Smooth muscle cell (in vitro differentiated cells): ENCODE results near the gene CKAP2L. TPM values are rescaled to one million over a fixed set of nuclear protein-coding genes. Genes with fewer than 3 reads are reported as not detected.
A peak's percentile ranks its signal among the peaks of the same experiment; 100 is the strongest.

Experiments used
- DNase-seq: peaks from one replicate; lab custom pipeline; 2025; ENCODE audit not compliant: unreplicated experiment; lab: John Stamatoyannopoulos, UW
- H2AFZ ChIP-seq: fragments of 200-600 bp; sonication (generic); 2 replicates; pipeline ENCODE4 v1.6.0; 2016; ENCODE audit warnings: antibody characterized with exemption, low read depth, mild to moderate bottlenecking
- H3F3A ChIP-seq: fragments of 200-600 bp; sonication (generic); 2 replicates; pipeline ENCODE4 v1.6.0; 2017; ENCODE audit warnings: antibody characterized with exemption, low read depth
- H3K27ac ChIP-seq: fragments of 200-600 bp; sonication (generic); 2 replicates; pipeline ENCODE4 v1.5.1; 2016; ENCODE audit warnings: low read depth, mild to moderate bottlenecking
- H3K27me3 ChIP-seq: fragments of 200-600 bp; sonication (generic); 2 replicates; pipeline ENCODE4 v1.6.1; 2016; ENCODE audit warnings: low read depth, mild to moderate bottlenecking
- H3K36me3 ChIP-seq: fragments of 200-600 bp; sonication (generic); 2 replicates; pipeline ENCODE4 v1.5.1; 2016; ENCODE audit warnings: low read depth
- H3K4me1 ChIP-seq: fragments of 200-600 bp; sonication (generic); 2 replicates; pipeline ENCODE4 v1.5.1; 2016; ENCODE audit warnings: low read depth
- H3K4me2 ChIP-seq: fragments of 200-600 bp; sonication (generic); 2 replicates; pipeline ENCODE4 v1.6.0; 2016; ENCODE audit warnings: mild to moderate bottlenecking
- H3K4me3 ChIP-seq: fragments of 200-600 bp; sonication (generic); 2 replicates; pipeline ENCODE4 v1.5.1; 2016; ENCODE audit warnings: mild to moderate bottlenecking
- H3K79me2 ChIP-seq: fragments of 200-600 bp; sonication (generic); 2 replicates; pipeline ENCODE4 v1.6.0; 2016; ENCODE audit warnings: low read depth, mild to moderate bottlenecking
- H3K9ac ChIP-seq: fragments of 200-600 bp; sonication (generic); 2 replicates; pipeline ENCODE4 v1.6.0; 2016; ENCODE audit warnings: low read depth
- H3K9me3 ChIP-seq: fragments of 200-600 bp; sonication (generic); replicated peaks from 2 replicates; pipeline ENCODE4 v1.5.1; 2016; ENCODE audit warnings: low read depth
- H4K20me1 ChIP-seq: fragments of 200-600 bp; sonication (generic); 2 replicates; pipeline ENCODE4 v1.6.0; 2016; ENCODE audit warnings: low read depth
- WGBS: methylation state at CpG from one replicate; pipeline ENCODE4 v1.1.7; 2016; ENCODE audit warnings: low lambda C conversion rate; 5-methylcytosine and 5-hydroxymethylcytosine counted together
- polyA plus RNA-seq: library from polyadenylated mRNA; unstranded; fragments of >200 nt; fragmentation: Nextera tagmentation; extraction: Ambion mirVana; gene quantifications from 2 replicates; pipeline ENCODE4 v1.2.1, GENCODE V29; 2016
- total RNA-seq: library from RNA; depleted of rRNA; stranded (reverse); fragments of >200 nt; gene quantifications from 2 replicates; pipeline ENCODE4 v1.2.3, GENCODE V29; 2014
- TF ChIP-seq, protein P1 (sequence below): fragments of 200-600 bp; sonication (generic); IDR thresholded peaks from 2 replicates; pipeline ENCODE4 v1.5.1; 2017; ENCODE audit warnings: borderline replicate concordance, mild to moderate bottlenecking, antibody characterized with exemption; ENCODE audit not compliant: insufficient read depth, poor library complexity, severe bottlenecking

Gene CKAP2L
- total and polyA plus RNA-seq, 2 experiments from 2014 or later, result 6.6 to 16.7 TPM

DNA sequence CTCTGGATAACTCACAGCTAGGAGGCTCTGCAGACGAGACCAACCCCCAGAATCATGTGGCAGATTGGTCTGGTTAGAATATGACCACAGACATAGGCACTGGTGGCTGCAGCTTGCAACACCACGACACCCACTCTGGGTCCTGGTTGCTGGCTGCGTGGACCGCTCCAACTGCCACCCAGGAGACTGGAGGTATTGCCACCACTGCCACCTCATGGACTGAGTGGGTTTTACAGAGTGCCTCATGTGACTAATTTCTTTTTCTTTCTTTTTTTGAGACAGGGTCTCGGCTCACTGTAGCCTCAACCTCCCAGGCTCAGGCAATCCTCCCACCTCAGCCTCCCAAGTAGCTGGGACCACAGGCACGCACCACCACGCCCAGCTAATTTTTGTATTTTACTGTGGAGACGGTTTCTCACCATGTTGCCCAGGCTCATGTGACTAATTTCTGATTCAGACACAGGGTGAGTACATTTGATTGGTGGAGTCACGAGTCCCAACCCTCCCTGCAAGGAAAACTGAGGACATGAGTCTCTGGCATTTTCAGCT, 73.5 kb downstream of the CKAP2L start:
- no peak for DNase-seq
- no peak overlapping the region for H3K4me2 ChIP-seq

DNA sequence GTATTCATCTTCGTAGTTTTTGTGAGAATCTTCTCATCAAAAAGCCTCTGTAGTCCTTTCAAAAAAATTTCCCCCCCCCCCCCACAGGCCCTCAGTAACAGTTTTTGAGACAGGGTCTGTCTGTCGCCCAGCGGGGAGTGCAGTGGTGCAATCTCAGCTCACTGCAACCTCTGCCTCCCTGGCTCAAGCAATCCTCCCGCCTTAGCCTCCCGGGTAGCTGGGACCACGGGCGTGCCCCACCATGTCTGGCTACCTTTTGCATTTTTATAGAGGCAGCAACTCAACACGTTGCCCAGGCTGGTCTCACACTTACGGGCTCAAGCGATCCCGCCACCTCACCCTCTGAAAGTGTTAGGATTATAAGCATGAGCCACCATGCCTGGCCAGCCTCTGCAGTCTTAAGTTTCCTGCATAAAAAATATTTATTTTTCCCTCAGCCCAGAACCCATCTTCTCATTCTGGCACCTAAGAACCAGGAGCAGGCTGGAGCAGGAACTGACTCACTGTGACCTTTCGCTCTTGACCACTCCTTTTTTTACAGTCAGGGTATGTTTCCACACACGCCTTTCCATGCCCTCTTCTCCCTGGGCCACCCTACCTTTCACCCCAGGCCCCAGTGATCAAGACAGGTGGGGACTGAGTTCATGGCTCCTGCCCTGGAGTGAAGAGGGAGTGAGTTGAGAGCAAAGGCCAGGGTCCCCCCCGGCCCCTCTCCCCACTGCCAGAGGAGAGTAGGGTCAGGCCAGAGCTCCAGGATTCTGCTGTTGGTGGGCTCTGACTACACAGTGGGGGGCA, 76.1 kb downstream of the CKAP2L start:
- no peak overlapping the region for H3K9ac ChIP-seq
- H2AFZ ChIP-seq, result no peak overlapping the region
- H4K20me1 ChIP-seq, result no peaks in the 10 kb centered on the region
- DNase-seq, result no peak
- no peaks in the 10 kb centered on the region for H3K4me1 ChIP-seq
- H3K36me3 ChIP-seq, result no peaks in the 10 kb centered on the region
- H3K4me3 ChIP-seq, result no peak overlapping the region
- H3K27ac ChIP-seq, result no peak overlapping the region
- 86% methylated on average over 14 of the region's 14 CpGs for WGBS
- no peak overlapping the region for H3K4me2 ChIP-seq
- no peaks in the 10 kb centered on the region for H3K27me3 ChIP-seq
- H3F3A ChIP-seq, result peaks cover 5% of the 10 kb centered on the region
- TF ChIP-seq, protein P1, sequence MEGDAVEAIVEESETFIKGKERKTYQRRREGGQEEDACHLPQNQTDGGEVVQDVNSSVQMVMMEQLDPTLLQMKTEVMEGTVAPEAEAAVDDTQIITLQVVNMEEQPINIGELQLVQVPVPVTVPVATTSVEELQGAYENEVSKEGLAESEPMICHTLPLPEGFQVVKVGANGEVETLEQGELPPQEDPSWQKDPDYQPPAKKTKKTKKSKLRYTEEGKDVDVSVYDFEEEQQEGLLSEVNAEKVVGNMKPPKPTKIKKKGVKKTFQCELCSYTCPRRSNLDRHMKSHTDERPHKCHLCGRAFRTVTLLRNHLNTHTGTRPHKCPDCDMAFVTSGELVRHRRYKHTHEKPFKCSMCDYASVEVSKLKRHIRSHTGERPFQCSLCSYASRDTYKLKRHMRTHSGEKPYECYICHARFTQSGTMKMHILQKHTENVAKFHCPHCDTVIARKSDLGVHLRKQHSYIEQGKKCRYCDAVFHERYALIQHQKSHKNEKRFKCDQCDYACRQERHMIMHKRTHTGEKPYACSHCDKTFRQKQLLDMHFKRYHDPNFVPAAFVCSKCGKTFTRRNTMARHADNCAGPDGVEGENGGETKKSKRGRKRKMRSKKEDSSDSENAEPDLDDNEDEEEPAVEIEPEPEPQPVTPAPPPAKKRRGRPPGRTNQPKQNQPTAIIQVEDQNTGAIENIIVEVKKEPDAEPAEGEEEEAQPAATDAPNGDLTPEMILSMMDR, result no peak
- no peaks in the 10 kb centered on the region for H3K9me3 ChIP-seq
- no peaks in the 10 kb centered on the region for H3K79me2 ChIP-seq

More for the DNA sequence above, 73.5 kb downstream of the CKAP2L start:
- H3K9me3 ChIP-seq, result no peaks in the 10 kb centered on the region
- H3K9ac ChIP-seq, result no peak overlapping the region
- no peak overlapping the region for H2AFZ ChIP-seq
- H3K4me1 ChIP-seq, result no peaks in the 10 kb centered on the region
- H3K27ac ChIP-seq, result no peak overlapping the region
- H3K27me3 ChIP-seq, result no peaks in the 10 kb centered on the region
- H3F3A ChIP-seq, result peaks cover 5% of the 10 kb centered on the region
- no peaks in the 10 kb centered on the region for H4K20me1 ChIP-seq
- no peak overlapping the region for H3K4me3 ChIP-seq
- H3K36me3 ChIP-seq, result no peaks in the 10 kb centered on the region
- TF ChIP-seq, protein P1, result peak; percentile 44
- H3K79me2 ChIP-seq, result no peaks in the 10 kb centered on the region
- whole genome bisulfite sequencing, result 61% methylated on average over 9 of the region's 9 CpGs

DNA sequence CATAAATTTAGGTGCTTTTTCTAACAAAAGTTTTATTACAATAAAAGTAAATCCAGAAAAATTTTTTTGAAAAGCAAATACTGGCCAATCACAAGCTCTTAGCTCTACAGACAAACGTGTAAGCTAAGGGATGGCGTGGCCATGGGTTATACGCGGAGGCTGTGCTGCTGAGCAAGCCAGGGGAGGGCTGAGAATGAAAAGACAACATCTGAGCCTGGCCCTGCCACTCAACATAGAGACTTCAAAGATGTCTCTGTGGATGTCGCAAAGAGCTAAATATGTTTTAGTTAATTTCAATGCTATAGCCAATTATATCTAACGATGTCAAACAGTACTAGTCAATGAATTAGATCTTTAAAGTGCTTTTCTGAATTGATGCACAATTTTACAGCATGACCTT, 76.9 kb downstream of the CKAP2L start:
- Histone ChIP-seq H3K9me3 (no peaks in the 10 kb centered on the region), H3K4me3 (no peak overlapping the region), H2AFZ (no peak overlapping the region), H3K36me3 (no peaks in the 10 kb centered on the region), H3K4me1 (no peaks in the 10 kb centered on the region), H3K27me3 (no peaks in the 10 kb centered on the region), H3K4me2 (no peak overlapping the region), H4K20me1 (no peaks in the 10 kb centered on the region), H3F3A (peaks cover 5% of the 10 kb centered on the region), H3K27ac (no peak overlapping the region), H3K9ac (no peak overlapping the region), H3K79me2 (no peaks in the 10 kb centered on the region)
- 92% methylated on average over 6 of the region's 6 CpGs for WGBS
- TF ChIP-seq, protein P1, result no peak
- no peak for DNase-seq

Other genes starting within 250 kb of the CKAP2L start
- gene POLR1B, start 222.1 kb downstream of the CKAP2L start, total RNA-seq, result 12.5 and 16.9 TPM in 2 replicates
- gene POLR1B, start 222.1 kb downstream of the CKAP2L start, polyA plus RNA-seq, result 7.4 and 7.6 TPM in 2 replicates
- 11.2 and 14.3 TPM in 2 replicates for gene CHCHD5, start 180.0 kb downstream of the CKAP2L start, total RNA-seq
- 56.4 and 67.6 TPM in 2 replicates for gene CHCHD5, start 180.0 kb downstream of the CKAP2L start, polyA plus RNA-seq
- 96.0 and 106 TPM in 2 replicates for gene SLC20A1, start 118.7 kb downstream of the CKAP2L start, total RNA-seq
- 77.2 and 93.4 TPM in 2 replicates for gene SLC20A1, start 118.7 kb downstream of the CKAP2L start, polyA plus RNA-seq
- not detected in 2 replicates for gene NT5DC4, start 43.6 kb downstream of the CKAP2L start, total RNA-seq
- not detected in 2 replicates for gene NT5DC4, start 43.6 kb downstream of the CKAP2L start, polyA plus RNA-seq
- 3.4 and 6.4 TPM in 2 replicates for gene IL1A, start 19.9 kb upstream of the CKAP2L start, total RNA-seq
- 1.4 and 5.1 TPM in 2 replicates for gene IL1A, start 19.9 kb upstream of the CKAP2L start, polyA plus RNA-seq
- not detected in 2 replicates for gene IL1B, start 72.2 kb upstream of the CKAP2L start, total RNA-seq
- gene IL1B, start 72.2 kb upstream of the CKAP2L start, polyA plus RNA-seq, result not detected in 2 replicates
- 1.9 TPM in 1 of 2 replicates, not detected in the other for gene IL37, start 146.6 kb upstream of the CKAP2L start, total RNA-seq
- gene IL37, start 146.6 kb upstream of the CKAP2L start, polyA plus RNA-seq, result not detected in 2 replicates
- gene IL36G, start 213.4 kb upstream of the CKAP2L start, total RNA-seq, result 0.22 and 0.27 TPM in 2 replicates
- gene IL36G, start 213.4 kb upstream of the CKAP2L start, polyA plus RNA-seq, result 0.30 and 1.1 TPM in 2 replicates
- gene IL36A, start 240.8 kb upstream of the CKAP2L start, total RNA-seq, result not detected in 2 replicates
- not detected in 2 replicates for gene IL36A, start 240.8 kb upstream of the CKAP2L start, polyA plus RNA-seq